Ectodermal cell (in vitro differentiated cells): ENCODE measurements around the gene PDGFC.

Experiments
- H3K27ac ChIP-seq: 2 replicates; pipeline ENCODE4 v1.7.0; 2013; ENCODE audit warnings: mild to moderate bottlenecking, low read depth, low read length; ENCODE audit not compliant: insufficient read depth, poor library complexity, severe bottlenecking
- H3K27me3 ChIP-seq: 2 replicates; pipeline ENCODE4 v1.7.0; 2013; ENCODE audit warnings: mild to moderate bottlenecking, low read length; ENCODE audit not compliant: insufficient read depth, control insufficient read depth, poor library complexity, severe bottlenecking
- H3K36me3 ChIP-seq: one replicate; pipeline ENCODE4 v1.7.0; 2013; ENCODE audit warnings: low read length; ENCODE audit not compliant: control insufficient read depth, insufficient read depth
- H3K4me1 ChIP-seq: one replicate; pipeline ENCODE4 v1.7.0; 2013; ENCODE audit warnings: low read length; ENCODE audit not compliant: control insufficient read depth, insufficient read depth
- H3K4me3 ChIP-seq: 2 replicates; pipeline ENCODE4 v1.7.0; 2013; ENCODE audit warnings: low read depth, low read length, control low read depth; ENCODE audit not compliant: insufficient read depth
- H3K9me3 ChIP-seq: 2 replicates; pipeline ENCODE4 v1.7.0; 2013; ENCODE audit warnings: mild to moderate bottlenecking, low read length, moderate library complexity; ENCODE audit not compliant: control insufficient read depth
- WGBS, 2 experiments: methylation state at CpG; one replicate each; pipeline ENCODE4 v1.1.7; 2013; ENCODE audit warnings: missing lambda C conversion rate in 2 of 2; 5-methylcytosine and 5-hydroxymethylcytosine counted together

The PDGFC gene

DNA sequence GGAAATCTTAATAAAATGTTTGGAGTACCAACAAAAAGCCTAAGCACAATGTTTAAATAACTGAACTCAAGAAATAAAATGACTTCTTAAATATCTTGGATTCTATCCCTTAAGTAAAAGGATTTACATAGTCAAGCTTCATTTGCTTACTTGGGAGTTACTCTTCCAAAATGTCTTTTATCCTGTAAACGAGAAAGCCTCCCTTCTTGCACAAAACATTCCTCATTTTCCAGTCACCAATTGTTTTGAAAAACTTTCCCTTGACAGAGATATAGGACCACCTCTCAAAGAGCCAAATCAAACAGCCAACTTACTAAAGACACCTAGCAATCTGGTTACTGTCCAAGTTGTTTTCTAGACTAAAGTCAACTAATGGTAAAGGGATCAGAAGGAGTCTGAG lies 18.6 kb downstream of the PDGFC start:
- Histone ChIP-seq H3K27ac (no peak overlapping the region), H3K4me1 (no peaks in the 10 kb centered on the region), H3K36me3 (no peaks in the 10 kb centered on the region), H3K4me3 (no peak overlapping the region), H3K9me3 (no peaks in the 10 kb centered on the region), H3K27me3 (no peaks in the 10 kb centered on the region)
- WGBS, 2 experiments, result 67 to 72% methylated on average over 1 of the region's 1 CpG

DNA sequence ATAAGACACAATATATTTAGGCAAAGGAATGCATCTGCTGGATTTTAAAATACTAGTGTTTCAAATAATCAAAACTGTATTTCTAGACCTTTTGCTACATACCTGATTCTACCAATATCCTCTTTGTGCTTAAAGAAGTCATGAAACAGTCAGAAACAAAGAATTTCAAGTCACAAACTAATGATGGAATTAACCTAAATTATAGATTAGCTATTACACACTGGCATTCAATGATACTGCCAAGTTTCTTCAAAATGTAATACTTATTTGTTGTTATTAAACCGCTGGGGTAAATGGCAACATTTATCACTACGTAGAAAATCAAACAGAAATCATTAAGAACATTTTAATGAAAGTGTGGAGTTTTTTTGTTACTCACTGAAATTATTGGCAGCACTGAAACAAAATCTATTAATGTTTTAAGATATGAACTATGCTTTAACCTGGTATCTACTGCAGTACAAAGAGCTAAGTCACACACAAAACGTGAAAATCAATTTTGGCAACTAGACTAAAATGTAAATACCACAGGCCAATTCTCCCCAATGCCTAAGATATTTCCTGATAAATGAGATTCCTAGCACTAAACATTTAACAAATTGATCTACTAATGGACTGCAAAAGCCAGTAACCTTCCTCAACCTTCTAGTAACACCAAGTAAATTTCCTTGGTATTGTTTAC lies 19.4 kb downstream of the PDGFC start:
- 81 to 95% methylated on average over 1 of the region's 3 CpGs for WGBS, 2 experiments
- Histone ChIP-seq H3K9me3 (no peaks in the 10 kb centered on the region), H3K27ac (no peak overlapping the region), H3K27me3 (no peaks in the 10 kb centered on the region), H3K4me1 (no peaks in the 10 kb centered on the region), H3K36me3 (no peaks in the 10 kb centered on the region), H3K4me3 (no peak overlapping the region)

DNA sequence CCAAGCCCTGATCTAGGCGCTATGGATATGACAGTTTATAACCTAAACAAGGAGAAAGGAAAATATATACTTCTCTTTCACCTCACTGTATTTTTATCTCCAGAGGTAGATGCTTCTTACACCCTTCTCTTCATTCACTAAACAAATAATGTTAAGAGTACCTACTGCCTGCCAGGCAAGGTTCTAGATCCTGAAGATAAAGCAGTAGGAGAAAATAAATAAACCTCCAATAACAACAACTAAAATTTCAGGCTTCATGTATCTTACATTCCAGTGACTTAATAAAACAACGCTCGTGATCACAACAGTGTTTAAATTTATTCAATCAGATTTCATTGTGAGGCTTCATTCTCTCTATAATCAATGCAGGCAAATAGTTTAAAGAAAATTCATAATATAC lies 20.7 kb downstream of the PDGFC start:
- Histone ChIP-seq H3K27ac (no peak overlapping the region), H3K4me1 (no peaks in the 10 kb centered on the region), H3K27me3 (no peaks in the 10 kb centered on the region), H3K9me3 (no peaks in the 10 kb centered on the region), H3K36me3 (no peaks in the 10 kb centered on the region), H3K4me3 (no peak overlapping the region)
- 90 to 91% methylated on average over 3 of the region's 3 CpGs for WGBS, 2 experiments

DNA sequence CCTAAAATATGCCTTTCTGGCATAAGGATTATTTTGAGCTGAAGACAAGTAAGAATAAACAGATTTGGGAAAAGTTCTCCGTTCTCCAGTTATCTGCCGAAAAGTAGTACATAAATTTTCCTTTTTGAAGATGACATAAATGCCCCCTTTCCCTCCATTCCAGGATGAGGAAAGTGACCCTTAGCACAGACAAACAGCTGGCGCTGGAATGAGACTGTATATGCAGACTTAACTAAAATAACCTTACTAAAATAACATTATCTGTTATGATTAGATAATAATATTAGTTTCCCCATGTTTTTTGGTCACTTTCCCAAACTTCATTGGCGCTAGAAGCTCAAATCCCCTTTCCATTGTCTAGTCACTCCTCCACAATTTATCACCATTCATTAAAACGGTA lies 21.5 kb downstream of the PDGFC start:
- Histone ChIP-seq H3K36me3 (no peaks in the 10 kb centered on the region), H3K4me1 (no peaks in the 10 kb centered on the region), H3K27ac (no peak overlapping the region), H3K4me3 (no peak overlapping the region), H3K9me3 (no peaks in the 10 kb centered on the region), H3K27me3 (no peaks in the 10 kb centered on the region)
- WGBS, 2 experiments, result 93 to 97% methylated on average over 4 to 5 of the region's 5 CpGs

DNA sequence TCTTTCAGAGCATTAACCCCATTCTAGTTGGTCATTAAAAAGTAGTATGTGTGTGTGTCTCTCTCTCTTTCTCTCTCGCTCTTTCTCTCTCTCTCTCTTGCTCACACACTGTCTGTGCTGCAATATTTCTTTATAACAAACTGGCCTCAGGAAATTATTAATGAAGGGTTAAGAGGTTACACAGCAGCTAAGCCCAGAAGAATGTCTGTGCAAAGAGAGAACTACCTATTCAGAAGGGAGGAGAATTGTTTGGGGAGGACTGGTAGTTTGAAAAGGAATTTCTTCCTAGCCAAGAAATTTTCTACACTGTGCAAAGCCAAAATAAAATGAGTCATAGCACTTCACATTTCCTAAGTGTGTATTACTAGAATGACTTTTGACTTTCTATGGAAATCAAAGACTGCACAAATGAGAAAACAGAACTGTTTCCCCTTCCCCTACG lies 22.2 kb downstream of the PDGFC start:
- Histone ChIP-seq H3K27me3 (no peaks in the 10 kb centered on the region), H3K27ac (no peak overlapping the region), H3K4me3 (no peak overlapping the region), H3K4me1 (no peaks in the 10 kb centered on the region), H3K36me3 (no peaks in the 10 kb centered on the region), H3K9me3 (no peaks in the 10 kb centered on the region)
- WGBS, 2 experiments, result 71 to 87% methylated on average over 1 of the region's 2 CpGs

DNA sequence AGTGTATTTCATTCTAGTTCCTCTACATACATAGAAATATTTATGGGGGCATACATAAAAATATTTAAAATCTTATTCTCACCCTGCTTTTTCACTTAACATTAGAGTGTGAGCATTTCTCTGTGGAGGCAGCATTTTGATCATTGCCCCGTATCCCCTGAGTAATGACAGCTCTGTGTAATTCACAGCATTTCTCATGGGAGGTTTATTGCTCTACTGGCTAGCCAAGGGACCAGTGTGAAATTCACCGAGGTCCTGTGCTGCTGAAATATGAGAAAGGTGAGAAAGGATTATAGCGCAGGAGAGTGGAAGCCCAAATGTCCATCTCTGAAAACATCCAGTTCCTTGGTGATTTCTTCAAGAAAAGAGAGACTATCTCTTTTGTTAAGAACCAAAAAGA lies 22.9 kb downstream of the PDGFC start:
- H3K36me3 ChIP-seq, result no peaks in the 10 kb centered on the region
- no peak overlapping the region for H3K4me3 ChIP-seq
- H3K4me1 ChIP-seq, result no peaks in the 10 kb centered on the region
- H3K27me3 ChIP-seq, result no peaks in the 10 kb centered on the region
- 83 to 90% methylated on average over 2 to 3 of the region's 3 CpGs for WGBS, 2 experiments
- H3K27ac ChIP-seq, result no peak overlapping the region
- no peaks in the 10 kb centered on the region for H3K9me3 ChIP-seq

DNA sequence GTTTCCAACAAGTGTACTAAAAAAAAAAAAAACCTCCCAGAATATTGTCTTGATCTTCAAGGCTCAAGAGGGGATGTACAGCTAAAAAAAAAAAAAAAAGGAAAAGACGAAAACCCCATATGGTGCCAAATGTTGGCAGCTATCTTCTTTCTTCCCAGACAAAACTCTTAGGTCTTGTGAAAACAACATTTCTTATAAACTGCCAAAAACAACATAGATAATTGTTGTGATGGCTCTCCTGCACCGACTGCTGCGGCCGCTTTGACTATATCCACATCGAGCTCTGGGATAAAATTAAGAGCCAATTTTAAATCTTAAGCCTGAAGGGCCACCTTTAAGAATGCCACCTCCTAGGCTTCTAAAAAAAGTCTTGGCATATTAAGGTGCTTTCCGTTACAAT lies 23.5 kb downstream of the PDGFC start:
- Histone ChIP-seq H3K4me3 (no peak overlapping the region), H3K27me3 (no peaks in the 10 kb centered on the region), H3K9me3 (no peaks in the 10 kb centered on the region), H3K36me3 (no peaks in the 10 kb centered on the region), H3K4me1 (no peaks in the 10 kb centered on the region), H3K27ac (no peak overlapping the region)
- 85 to 95% methylated on average over 5 to 6 of the region's 6 CpGs for WGBS, 2 experiments

DNA sequence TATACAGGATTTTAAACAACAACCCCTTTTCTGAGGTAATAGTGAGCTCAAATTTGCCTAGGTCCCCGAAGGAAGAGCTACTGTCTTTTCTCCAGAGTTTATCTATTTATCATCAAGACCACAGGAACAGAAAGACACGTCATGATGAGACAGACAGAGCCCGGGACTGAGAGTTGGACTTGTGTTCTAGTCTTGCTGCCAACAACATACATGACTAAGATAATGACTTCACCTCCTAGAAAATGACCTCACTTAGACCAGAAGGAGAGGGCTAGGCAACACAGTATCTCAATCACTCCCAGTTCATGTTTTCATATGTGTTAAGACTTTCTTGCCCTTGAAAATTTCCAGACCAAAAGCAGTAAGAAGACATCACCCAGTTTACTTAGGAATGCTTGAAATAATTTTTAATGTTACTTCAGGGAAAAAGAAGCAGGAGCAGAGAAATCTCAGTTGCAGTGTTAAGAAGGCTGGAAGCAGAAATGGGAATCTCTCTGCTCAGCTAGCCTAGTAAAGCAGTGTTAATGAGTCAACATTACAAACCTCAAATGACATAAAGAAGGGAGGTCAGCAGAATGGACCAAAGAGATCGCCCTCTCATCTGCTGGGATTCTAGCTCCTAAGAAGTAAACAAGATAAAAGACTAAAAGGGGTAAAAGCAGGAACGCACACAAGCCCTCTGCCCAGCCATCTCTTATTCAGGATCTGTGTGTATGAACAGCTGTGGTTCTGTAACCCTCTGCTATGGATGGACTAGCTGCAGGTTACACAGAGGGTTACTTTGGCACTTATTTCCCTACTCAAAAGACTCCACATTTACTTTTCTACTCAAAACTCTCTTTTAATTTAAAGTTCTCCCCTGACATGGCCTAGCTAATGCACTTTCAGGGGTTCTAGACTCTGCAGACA lies 24.8 kb downstream of the PDGFC start:
- 91 to 92% methylated on average over 5 of the region's 5 CpGs for WGBS, 2 experiments
- H3K27me3 ChIP-seq, result no peaks in the 10 kb centered on the region
- no peaks in the 10 kb centered on the region for H3K9me3 ChIP-seq
- H3K4me3 ChIP-seq, result no peak overlapping the region
- H3K27ac ChIP-seq, result no peak overlapping the region
- no peaks in the 10 kb centered on the region for H3K4me1 ChIP-seq
- H3K36me3 ChIP-seq, result no peaks in the 10 kb centered on the region

DNA sequence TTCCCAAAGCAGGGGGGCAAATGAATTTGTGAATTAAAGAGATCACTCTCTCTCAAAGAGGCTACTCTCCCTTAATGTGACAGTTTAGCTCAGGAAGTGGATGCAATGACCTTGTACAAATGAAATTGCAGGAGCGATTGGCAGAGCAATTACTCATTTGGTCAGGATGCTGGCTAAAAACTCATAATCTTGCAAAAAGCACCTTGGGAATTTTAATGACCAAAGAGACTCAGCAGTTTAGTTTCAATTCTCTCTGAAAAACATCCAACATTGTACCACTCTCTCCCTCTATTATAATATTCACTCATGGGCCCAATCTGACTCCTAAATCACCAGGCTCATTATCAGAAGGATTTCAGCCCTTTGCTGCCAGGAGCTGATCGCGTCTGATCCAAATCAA lies 26.1 kb downstream of the PDGFC start:
- Histone ChIP-seq H3K9me3 (no peaks in the 10 kb centered on the region), H3K4me3 (no peak overlapping the region), H3K27ac (no peak overlapping the region), H3K4me1 (no peaks in the 10 kb centered on the region), H3K36me3 (no peaks in the 10 kb centered on the region), H3K27me3 (no peaks in the 10 kb centered on the region)
- 90 to 96% methylated on average over 3 of the region's 3 CpGs for WGBS, 2 experiments

DNA sequence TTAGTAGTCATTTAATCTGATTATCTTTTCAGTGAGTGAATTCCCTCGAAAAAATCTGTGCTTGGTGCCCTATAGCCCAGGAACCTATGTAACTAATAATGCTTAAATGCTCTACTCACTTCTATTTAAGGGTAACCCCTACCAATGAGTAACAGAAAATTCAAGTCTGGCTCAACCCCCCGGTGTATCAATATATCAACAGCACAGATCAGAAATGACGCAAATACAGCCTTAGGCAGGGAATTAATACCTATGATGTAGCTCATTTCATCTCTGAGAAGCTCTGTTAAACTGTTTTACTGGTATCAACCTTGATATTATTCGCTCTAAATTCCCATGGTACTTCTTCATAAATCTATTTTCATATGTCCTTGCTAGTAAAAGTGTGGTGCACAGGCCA lies 28.6 kb downstream of the PDGFC start:
- Histone ChIP-seq H3K4me3 (no peak overlapping the region), H3K27me3 (no peaks in the 10 kb centered on the region), H3K36me3 (no peaks in the 10 kb centered on the region), H3K9me3 (no peaks in the 10 kb centered on the region), H3K27ac (no peak overlapping the region), H3K4me1 (no peaks in the 10 kb centered on the region)
- 93% methylated on average over 4 of the region's 4 CpGs for WGBS, 2 experiments
